Activated CD8-positive, alpha-beta T cell treated with anti-CD3 and anti-CD28 coated beads for 36 hours (primary cell): ENCODE results near the gene RAB11FIP5. TPM values are rescaled to one million over a fixed set of nuclear protein-coding genes. Genes with fewer than 3 reads are reported as not detected.

Experiments
- ATAC-seq: fragments of 200-7000 bp; cut with Tn5 transposase; one replicate; pipeline ENCODE4 v1.10.0; 2021; ENCODE audit warnings: mild to moderate bottlenecking, moderate library complexity
- CTCF ChIA-PET: fragments of 350-600 bp; sonication (Branson Sonifier 250); formaldehyde crosslinking; loops from one replicate; lab custom pipeline; 2021; ENCODE audit warnings: antibody characterized with exemption; lab: Charles Lee
- POLR2A ChIA-PET: fragments of 350-600 bp; sonication (Branson Sonifier 250); formaldehyde crosslinking; loops from one replicate; lab custom pipeline; 2021; ENCODE audit warnings: antibody characterized with exemption; lab: Charles Lee
- DNase-seq: peaks from one replicate; pipeline ENCODE4 v3.0.0-alpha.2; 2020
- H3K27ac Mint-ChIP-seq: one replicate; pipeline ENCODE4 v1.8.0; 2021; ENCODE audit warnings: mild to moderate bottlenecking, mixed read lengths
- H3K27me3 Mint-ChIP-seq: one replicate; pipeline ENCODE4 v1.8.0; 2021; ENCODE audit warnings: mixed read lengths
- H3K36me3 Mint-ChIP-seq: one replicate; pipeline ENCODE4 v1.8.0; 2021; ENCODE audit warnings: low read depth, mixed read lengths
- H3K4me1 Mint-ChIP-seq: one replicate; pipeline ENCODE4 v1.8.0; 2021; ENCODE audit warnings: low read depth, mixed read lengths
- H3K4me3 Mint-ChIP-seq: one replicate; pipeline ENCODE4 v1.8.0; 2021; ENCODE audit warnings: mild to moderate bottlenecking, moderate library complexity, mixed read lengths
- H3K9me3 Mint-ChIP-seq: one replicate; pipeline ENCODE4 v1.8.0; 2021; ENCODE audit warnings: mixed read lengths
- CTCF ChIP-seq: fragments of 200-600 bp; IDR thresholded peaks from one replicate; pipeline ENCODE4 v1.8.0; 2022; ENCODE audit warnings: antibody characterized with exemption, mild to moderate bottlenecking
- intact Hi-C: fragments of 100-400 bp; cut with micrococcal nuclease; formaldehyde crosslinking; loops from one replicate; pipeline ENCODE4 v1.10.0; 2022
- total RNA-seq, 2 experiments: library from RNA; stranded (reverse); gene quantifications; one replicate each; pipeline ENCODE4 v1.2.3, GENCODE V29; 2021

RAB11FIP5 gene
- total RNA-seq, 2 experiments from 2014 or later = 9.0 to 9.7 TPM

DNA sequence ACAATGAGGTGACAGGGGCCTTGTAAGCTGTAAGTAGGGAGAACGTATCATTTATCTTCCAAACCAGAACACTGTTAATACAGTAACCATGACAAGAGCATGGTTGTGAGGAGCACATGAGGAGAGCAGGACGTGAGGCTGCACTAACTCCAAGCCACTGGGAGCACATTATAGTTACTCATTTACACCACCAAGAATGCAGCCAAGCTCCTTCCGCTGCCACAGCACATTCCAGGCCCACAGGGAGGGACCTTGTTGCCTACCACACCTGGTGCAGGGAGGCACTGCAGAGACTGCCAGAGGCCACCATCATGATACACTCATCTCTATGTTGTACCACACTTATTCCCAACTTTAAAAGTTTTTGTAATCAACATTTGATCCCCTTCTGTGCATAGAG, 27.8 kb downstream of the RAB11FIP5 start:
- H3K9me3 Mint-ChIP-seq = no peaks in the 10 kb centered on the region
- no peak for DNase-seq
- CTCF ChIA-PET = interaction anchor here (0.6 to 7.9 kb wide), 21 partner anchors 9 to 128 kb away, joined by 3 to 90 read pairs (median 5); partner anchors contain the start of genes RAB11FIP5 and SFXN5
- POLR2A ChIA-PET = interaction anchor here (1.0 kb wide), 1 partner anchor 12 kb away, joined by 3 read pairs; no protein-coding TSS in a partner anchor
- no peaks in the 10 kb centered on the region for H3K27me3 Mint-ChIP-seq
- ATAC-seq = no peak
- no peak for TF ChIP-seq CTCF
- H3K27ac Mint-ChIP-seq = no peak overlapping the region
- no peaks in the 10 kb centered on the region for H3K4me1 Mint-ChIP-seq
- no peak overlapping the region for H3K4me3 Mint-ChIP-seq
- intact Hi-C loops = loop anchor here (2.0 kb wide), 1 partner anchor 78 kb away; no protein-coding TSS in a partner anchor
- no peaks in the 10 kb centered on the region for H3K36me3 Mint-ChIP-seq

DNA sequence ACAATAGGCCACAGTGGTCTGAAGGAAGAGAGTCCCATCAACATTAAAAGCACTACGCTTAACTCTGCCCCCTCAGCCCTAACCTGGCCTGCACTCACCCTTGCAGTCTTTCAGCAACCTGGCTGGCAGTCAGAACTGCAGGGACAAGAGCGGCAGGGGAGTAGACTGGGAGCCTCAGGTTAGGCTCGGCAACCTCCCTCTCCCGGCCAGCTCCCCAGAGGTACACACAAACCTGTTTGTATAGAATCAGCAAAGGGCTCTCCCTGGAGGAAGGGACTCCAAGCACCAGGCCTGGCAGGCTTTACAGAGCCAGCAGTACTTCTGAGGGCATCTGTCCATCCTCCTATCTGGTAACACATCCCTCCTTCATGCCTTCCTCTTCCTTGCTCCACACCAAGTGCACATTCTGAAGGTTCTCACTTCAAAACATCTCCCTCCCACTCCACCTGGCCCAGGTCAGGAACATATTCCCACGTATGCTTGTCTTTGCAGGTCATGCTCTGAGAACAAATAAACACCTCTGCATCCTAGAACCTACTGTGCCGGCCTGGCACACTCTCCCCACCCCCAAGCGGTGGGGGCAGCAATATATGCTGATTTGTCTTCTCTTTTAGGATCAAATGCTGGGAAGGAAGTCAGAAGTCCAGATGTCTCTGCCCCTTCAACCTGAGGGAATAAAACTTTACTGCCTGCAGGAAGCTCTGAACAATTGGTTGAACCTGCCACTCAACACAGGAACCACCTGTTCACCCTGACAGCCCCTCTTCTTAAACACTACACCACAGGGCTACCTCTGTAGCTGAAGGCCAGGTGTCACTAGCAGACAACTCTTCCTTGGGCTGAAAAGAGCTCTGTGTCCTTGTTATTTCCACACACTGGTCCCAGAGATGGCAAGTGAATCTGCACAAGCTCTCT, 28.6 kb downstream of the RAB11FIP5 start:
- Mint-ChIP-seq H3K9me3 (no peaks in the 10 kb centered on the region), H3K27me3 (no peaks in the 10 kb centered on the region), H3K27ac (no peak overlapping the region), H3K4me1 (no peaks in the 10 kb centered on the region), H3K36me3 (no peaks in the 10 kb centered on the region), H3K4me3 (no peak overlapping the region)
- no peak for TF ChIP-seq CTCF
- DNase-seq = no peak
- intact Hi-C loops = loop anchor here (2.0 kb wide), 1 partner anchor 79 kb away; no protein-coding TSS in a partner anchor
- ChIA-PET CTCF (interaction anchor here (0.6 to 7.9 kb wide), 18 partner anchors 8 to 282 kb away, joined by 3 to 90 read pairs (median 8); partner anchors contain the start of gene RAB11FIP5), POLR2A (interaction anchor here (1.0 kb wide), 1 partner anchor 11 kb away, joined by 3 read pairs; no protein-coding TSS in a partner anchor)
- no peak for ATAC-seq

GRCh38 chr2:73082523-73083410, 30.0 kb downstream of the RAB11FIP5 start:
- no peak for ATAC-seq
- no peak for TF ChIP-seq CTCF
- no peak overlapping the region for H3K4me3 Mint-ChIP-seq
- no peaks in the 10 kb centered on the region for H3K4me1 Mint-ChIP-seq
- no peak for DNase-seq
- no peaks in the 10 kb centered on the region for H3K9me3 Mint-ChIP-seq
- ChIA-PET POLR2A (no interaction called here), CTCF (interaction anchor here (0.8 to 7.9 kb wide), 4 partner anchors 73 to 130 kb away, joined by 3 to 90 read pairs (median 35); no protein-coding TSS in a partner anchor)
- H3K27ac Mint-ChIP-seq = no peak overlapping the region
- H3K27me3 Mint-ChIP-seq = no peaks in the 10 kb centered on the region
- no peaks in the 10 kb centered on the region for H3K36me3 Mint-ChIP-seq
- intact Hi-C loops = no loop called here

DNA sequence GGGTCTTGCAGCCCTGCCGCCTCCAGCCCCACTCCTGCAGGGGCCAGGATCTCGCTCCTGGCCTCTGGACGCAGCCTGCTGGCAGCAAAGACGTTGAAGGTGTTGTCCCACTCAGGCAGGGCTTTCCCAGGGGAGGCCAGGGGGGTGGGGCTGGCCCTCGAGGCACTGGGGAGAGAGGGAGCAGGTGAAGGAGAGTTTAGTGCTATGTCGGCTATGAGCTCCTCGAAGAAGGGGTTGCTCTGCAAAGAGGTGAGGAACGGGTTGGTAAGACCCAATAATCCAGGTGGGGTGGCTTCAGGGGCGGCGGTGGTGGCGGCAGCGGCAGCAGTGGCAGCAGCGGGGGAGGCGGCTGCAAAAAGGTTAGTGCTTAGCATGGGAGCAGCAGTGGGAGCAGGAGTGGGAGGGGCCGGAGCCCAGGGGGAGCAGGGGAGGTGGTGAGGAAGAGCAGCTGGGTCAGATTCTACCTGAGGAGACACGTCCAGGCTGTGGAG, 31.5 kb downstream of the RAB11FIP5 start:
- POLR2A ChIA-PET = interaction anchor here (0.6 kb wide), 1 partner anchor 105 kb away, joined by 5 read pairs; no protein-coding TSS in a partner anchor
- no peak for DNase-seq
- Mint-ChIP-seq H3K36me3 (no peaks in the 10 kb centered on the region), H3K27ac (no peak overlapping the region), H3K4me1 (no peaks in the 10 kb centered on the region), H3K4me3 (no peak overlapping the region), H3K27me3 (no peaks in the 10 kb centered on the region), H3K9me3 (no peaks in the 10 kb centered on the region)
- intact Hi-C loops = no loop called here
- TF ChIP-seq CTCF = no peak
- ATAC-seq = no peak
- CTCF ChIA-PET = interaction anchor here (1.0 to 7.9 kb wide), 3 partner anchors 75 to 96 kb away, joined by 3 to 90 read pairs (median 13); no protein-coding TSS in a partner anchor
